G401 (cell line): ENCODE measurements around the gene EGFL7. TPM values are rescaled to one million over a fixed set of nuclear protein-coding genes. Genes with fewer than 3 reads are reported as not detected.

Experiments used
- DNase-seq: peaks from one replicate; pipeline ENCODE4 v3.0.0-alpha.2; 2015; ENCODE audit warnings: low spot score
- in situ Hi-C: cut with HindIII; loops from 2 replicates; pipeline ENCODE4 v1.10.0; 2016; ENCODE audit warnings: low sequenced_read_pairs, mixed read lengths
- total RNA-seq: library from RNA; depleted of rRNA; stranded (reverse); fragments of >200 nt; shearing (Covaris generic); gene quantifications from 2 replicates; pipeline ENCODE4 v1.2.3, GENCODE V29; 2014

The EGFL7 gene
- total RNA-seq, 1 experiment from 2014 or later: 142 TPM

- DNase-seq: no peak
- in situ Hi-C loops: no loop called here
Measured at GRCh38 chr9:136657974-136658848, 4.5 kb upstream of the EGFL7 start.

GRCh38 chr9:136658849-136659535 is 3.7 kb upstream of the EGFL7 start:
- in situ Hi-C loops: no loop called here
- no peak for DNase-seq

GRCh38 chr9:136659861-136660784 is 2.6 kb upstream of the EGFL7 start:
- in situ Hi-C loops: no loop called here
- no peak for DNase-seq

- in situ Hi-C loops: no loop called here
- no peak for DNase-seq
Measured at GRCh38 chr9:136660971-136661550, 1.7 kb upstream of the EGFL7 start.

- in situ Hi-C loops: no loop called here
- DNase-seq: no peak
Measured at GRCh38 chr9:136661641-136662325, 933 bp upstream of the EGFL7 start.

- in situ Hi-C loops: no loop called here
- no peak for DNase-seq
Measured at GRCh38 chr9:136662326-136662655, 425 bp upstream of the EGFL7 start.

GRCh38 chr9:136664000-136664915 is 1.5 kb downstream of the EGFL7 start:
- DNase-seq: no peak
- in situ Hi-C loops: no loop called here

GRCh38 chr9:136665111-136665703 is 2.5 kb downstream of the EGFL7 start:
- no peak for DNase-seq
- in situ Hi-C loops: no loop called here

GRCh38 chr9:136665704-136666371 is 3.1 kb downstream of the EGFL7 start:
- in situ Hi-C loops: no loop called here
- no peak for DNase-seq

GRCh38 chr9:136666372-136667213 is 3.9 kb downstream of the EGFL7 start:
- DNase-seq: no peak
- in situ Hi-C loops: no loop called here

GRCh38 chr9:136667214-136667939 is 4.7 kb downstream of the EGFL7 start:
- DNase-seq: no peak
- in situ Hi-C loops: no loop called here

GRCh38 chr9:136667940-136668760 is 5.4 kb downstream of the EGFL7 start:
- no peak for DNase-seq
- in situ Hi-C loops: no loop called here

GRCh38 chr9:136668983-136669790 is 6.5 kb downstream of the EGFL7 start:
- in situ Hi-C loops: no loop called here
- no peak for DNase-seq
